ENCODE measurements around the gene PIP4K2A.
"Not testable (repeated sequence)": the region's sequence is repeated elsewhere in the genome, so short reads cannot be mapped to it uniquely, and the experiment has no call there.

The PIP4K2A gene

DNA sequence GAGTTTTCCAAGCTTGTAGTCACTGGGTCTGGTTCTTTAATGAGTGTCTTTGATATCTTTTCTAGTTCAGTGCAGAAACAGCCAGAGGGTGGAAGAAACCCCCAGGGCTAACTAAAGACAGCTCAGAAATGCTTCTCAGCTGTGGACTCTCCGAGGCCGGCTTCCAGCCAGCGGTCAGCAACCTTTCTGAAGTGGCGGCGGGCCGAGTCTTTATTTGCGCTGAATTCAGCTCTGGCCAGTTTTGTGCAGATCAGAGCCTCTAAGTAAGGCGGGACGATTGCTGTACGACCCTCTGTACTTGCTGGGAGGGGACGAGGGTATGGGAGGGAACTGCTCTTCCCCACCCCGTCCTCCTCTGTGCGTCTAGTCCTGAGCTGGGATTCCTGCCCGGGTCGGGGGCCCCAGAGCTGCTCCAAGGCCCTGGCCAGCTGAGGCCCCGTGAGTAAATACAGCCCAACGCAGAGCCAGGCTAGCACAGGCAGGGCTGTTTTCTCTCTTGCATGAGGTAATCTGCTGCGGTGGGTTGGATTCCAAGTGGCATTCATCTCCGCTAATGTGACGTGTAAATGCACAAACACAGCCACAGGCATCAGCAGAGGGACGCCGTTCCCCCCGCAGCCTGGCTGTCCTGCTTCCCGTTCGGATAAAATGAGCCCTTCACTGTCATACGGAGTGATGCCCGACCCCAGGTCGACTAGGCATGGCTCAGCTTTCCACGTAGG, 159.8 kb downstream of the PIP4K2A start:
- DNase-seq (ENCODE audit: low read depth, low spot score), result no peak

- no peak for DNase-seq (ENCODE audit: low read depth, low spot score)
Observed at GRCh38 chr10:22553452-22553995, 160.9 kb downstream of the PIP4K2A start.

DNA sequence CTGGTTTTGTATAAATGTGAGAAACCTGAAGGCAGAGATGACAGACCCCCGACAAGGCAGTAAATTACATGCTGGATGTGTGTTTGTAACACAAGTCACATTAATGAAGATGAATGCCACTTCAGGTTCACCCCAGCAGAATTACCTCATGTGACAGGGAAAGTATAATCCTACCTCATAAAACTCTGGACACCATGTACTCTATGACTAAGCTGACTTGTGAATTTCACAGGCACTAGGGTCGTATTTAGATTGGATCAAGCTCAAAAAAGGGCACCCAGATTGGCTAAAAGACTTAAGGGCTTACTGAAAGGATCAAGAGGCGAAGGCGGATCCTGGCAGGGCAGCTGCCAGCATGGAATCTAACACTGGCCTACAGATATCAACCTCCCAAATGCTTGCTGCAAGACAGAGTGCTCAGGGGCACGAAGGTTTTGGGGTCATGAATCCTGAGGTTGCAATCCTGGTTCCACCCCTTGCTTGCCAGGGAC, 161.4 kb downstream of the PIP4K2A start:
- DNase-seq (ENCODE audit: low read depth, low spot score), result no peak

GRCh38 chr10:22551681-22552365, 162.6 kb downstream of the PIP4K2A start:
- DNase-seq (ENCODE audit: low read depth, low spot score), result no peak

- peak; percentile 47 for DNase-seq (ENCODE audit: low read depth, low spot score)
Observed at GRCh38 chr10:22550732-22551131, 163.6 kb downstream of the PIP4K2A start.

GRCh38 chr10:22548344-22548743, 166.0 kb downstream of the PIP4K2A start:
- DNase-seq (ENCODE audit: low read depth, low spot score), result no peak

DNA sequence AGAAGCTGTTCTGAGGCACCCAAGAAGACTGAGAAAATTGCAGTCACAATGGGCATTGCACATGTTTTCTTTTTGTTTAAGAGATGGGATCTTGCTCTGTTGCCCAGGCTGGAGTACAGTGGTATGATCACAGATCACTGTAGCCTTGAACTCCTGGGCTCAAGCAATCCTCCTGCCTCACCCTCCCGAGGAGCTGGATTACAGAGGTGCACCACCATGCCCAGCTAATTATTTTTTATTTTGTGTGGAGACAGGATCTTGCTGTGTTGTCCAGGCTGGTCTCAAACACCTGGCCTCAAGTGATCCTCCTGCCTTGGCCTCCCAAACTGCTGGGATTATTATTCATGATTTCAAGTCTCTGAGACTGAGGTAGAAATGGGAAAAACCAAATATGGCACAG, 168.7 kb downstream of the PIP4K2A start:
- no peak for DNase-seq (ENCODE audit: low read depth, low spot score)

DNA sequence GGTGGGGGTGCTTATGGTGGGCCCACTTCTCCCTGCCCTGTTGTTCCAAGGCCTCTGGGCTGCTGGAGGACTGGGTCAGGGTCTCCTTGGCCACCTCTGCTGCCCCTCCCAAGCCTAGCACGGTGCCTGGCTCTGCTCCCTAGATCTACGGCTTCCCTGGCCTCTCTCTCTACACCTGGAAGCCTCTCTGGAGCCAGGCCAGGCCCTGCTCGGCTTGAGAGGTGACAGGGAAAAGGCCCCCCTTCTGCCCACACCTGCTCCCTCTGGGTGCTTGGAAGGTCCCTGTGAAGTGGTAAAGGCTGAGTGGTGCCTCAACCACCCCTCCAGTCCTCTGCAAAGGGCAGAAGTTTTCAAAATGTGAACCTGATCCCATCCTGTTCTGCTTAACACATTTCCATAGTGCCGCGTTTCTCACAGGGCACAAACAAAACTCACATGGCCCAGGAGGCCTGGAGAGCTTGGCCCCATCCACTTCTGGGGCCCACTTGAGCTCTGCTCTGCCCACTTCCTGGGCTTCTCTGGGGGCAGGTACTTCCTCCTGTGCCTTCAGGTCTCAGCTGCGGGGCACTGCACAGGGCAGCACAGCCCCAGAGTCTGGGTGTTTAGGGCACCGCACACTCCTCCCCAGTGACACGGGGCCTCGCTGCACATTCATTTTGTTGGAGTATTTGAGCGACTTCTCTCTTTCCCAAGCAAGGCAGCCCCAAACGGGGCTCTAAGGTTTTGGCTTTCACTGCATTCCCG, 169.9 kb downstream of the PIP4K2A start:
- no peak for DNase-seq (ENCODE audit: low read depth, low spot score)

- no peak for DNase-seq (ENCODE audit: low read depth, low spot score)
Observed at GRCh38 chr10:22542773-22543172, 171.6 kb downstream of the PIP4K2A start.

- no peak for DNase-seq (ENCODE audit: low read depth, low spot score)
Observed at GRCh38 chr10:22541900-22542299, 172.5 kb downstream of the PIP4K2A start.

DNA sequence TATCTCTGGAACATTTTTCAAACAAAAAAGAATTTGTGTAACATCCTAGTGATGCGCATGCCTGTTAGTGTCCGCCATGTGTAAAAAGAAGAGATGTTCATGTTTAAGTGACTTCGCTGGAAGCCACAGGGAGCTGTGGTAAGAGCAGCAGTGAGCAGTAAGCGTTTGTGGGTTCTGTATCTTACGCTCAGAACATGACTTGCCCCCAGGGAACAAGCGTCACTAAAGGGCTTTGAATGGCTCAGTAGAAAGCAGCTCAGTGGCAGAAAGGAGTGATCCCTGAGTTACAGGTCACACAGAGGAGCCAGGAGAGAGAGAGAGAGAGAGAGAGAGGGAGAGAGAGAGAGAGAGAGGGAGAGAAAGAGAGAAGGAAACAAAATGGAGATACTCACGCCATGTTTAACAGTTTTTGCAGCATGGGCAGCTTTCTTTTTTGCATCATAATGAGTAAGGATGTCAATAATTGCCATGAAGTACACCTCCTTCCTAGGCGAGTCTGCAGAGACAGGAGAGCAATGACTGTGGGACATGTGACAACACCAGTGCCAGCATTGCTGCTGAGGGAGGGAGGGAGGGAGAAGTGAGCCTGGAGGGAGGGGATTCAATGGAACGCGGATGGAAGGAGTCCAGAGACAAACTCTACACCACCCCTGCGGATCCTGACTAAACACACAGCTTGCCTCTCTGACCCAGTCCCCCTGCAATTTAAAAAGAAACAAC, 174.6 kb downstream of the PIP4K2A start:
- no peak for DNase-seq (ENCODE audit: low read depth, low spot score)

DNA sequence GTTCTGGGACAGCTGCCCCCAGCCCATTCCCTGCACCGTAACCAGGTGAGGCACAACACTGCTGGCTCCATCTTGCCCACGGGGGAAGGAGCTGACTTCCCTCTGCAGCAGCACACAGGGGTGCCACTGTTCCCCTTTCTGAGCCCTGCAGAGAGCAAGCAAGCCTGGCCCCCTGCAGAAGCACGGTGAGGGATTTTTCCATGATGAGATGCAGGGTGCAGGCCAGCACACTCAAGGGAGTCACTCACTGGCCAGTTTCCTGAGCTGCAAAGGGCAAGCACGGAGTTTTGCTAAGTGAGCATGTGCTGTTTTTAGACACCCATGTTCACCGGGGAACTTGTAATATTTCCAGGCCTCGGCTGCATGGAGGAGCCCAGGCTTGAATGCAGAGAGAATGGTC, 176.6 kb downstream of the PIP4K2A start:
- no peak for DNase-seq (ENCODE audit: low read depth, low spot score)

DNA sequence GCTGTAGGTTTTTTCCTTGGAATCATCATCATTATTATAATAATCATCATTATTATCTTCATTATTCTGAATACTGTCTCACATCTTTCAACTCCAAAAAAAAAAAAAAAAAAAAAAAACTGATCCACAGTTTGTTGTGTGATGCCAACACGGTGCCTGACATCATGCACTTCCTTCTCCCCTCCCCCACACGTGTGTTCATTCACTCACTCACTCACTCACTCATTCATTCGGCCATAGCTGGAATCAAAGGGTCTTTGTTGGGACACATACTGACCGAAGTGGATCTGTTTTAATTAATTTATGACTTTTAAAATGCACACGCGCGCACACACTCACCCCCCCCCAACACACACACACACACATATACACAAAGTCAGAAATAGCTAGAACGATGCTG, 177.8 kb downstream of the PIP4K2A start:
- DNase-seq (ENCODE audit: low read depth, low spot score), result no peak

- DNase-seq (ENCODE audit: low read depth, low spot score), result no peak
Observed at GRCh38 chr10:22534849-22535604, 179.4 kb downstream of the PIP4K2A start.

- no peak for DNase-seq (ENCODE audit: low read depth, low spot score)
Observed at GRCh38 chr10:22531441-22531840, 182.9 kb downstream of the PIP4K2A start.

- no peak for DNase-seq (ENCODE audit: low read depth, low spot score)
Observed at GRCh38 chr10:22531008-22531407, 183.4 kb downstream of the PIP4K2A start.

GRCh38 chr10:22527520-22527919, 186.9 kb downstream of the PIP4K2A start:
- no peak for DNase-seq (ENCODE audit: low read depth, low spot score)

DNA sequence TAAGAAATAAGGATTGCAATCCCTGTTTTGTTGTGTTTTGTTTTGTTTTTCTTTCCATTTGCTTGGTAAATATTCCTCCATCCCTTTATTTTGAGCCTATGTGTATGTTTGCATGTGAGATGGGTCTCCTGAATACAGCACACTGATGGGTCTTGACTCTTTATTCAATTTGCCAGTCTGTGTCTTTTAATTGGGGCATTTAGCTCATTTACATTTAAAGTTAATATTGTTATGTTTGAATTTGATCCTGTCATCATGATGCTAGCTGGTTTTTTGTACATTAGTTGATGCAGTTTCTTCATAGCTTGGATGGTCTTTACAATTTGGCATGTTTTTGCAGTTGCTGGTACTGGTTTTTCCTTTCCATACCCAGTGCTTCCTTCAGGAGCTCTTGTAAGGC, 190.0 kb downstream of the PIP4K2A start:
- not testable (repeated sequence) for DNase-seq (ENCODE audit: low read depth, low spot score)

GRCh38 chr10:22520645-22521044, 193.7 kb downstream of the PIP4K2A start:
- not testable (repeated sequence) for DNase-seq (ENCODE audit: low read depth, low spot score)

DNA sequence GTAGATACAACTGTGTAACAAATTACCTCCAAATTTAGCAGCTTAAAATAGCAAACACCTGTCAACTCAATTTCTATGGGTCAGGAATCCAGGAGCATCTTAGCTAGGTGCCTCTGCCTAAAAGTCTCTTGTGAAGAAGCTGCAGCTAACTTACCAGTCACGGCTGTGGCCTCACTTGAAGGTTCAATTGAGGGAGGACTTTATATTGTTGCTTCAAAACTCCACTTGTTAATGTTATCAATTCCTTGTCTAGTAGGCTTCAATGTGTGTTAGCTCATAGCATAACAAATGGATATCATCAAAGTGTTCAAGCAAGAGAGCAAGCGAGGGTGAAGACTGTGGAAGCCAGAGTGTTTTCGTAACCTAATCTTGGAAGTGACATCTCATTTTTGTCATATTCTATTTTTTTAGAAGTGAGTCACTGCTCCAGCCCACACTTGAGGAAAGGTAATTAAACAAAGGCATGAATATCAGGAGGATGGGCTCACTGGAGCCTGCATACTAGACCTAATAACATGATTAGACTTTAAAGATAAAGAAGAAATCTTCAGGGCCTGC, 196.1 kb downstream of the PIP4K2A start:
- no peak for DNase-seq (ENCODE audit: low read depth, low spot score)

All from activated naive CD8-positive, alpha-beta T cell treated with anti-CD3 and anti-CD28 coated beads, Interleukin-2, amount 50 U/mL, for 16 hours (primary cell).